Cardiac muscle cell (in vitro differentiated cells and primary cell): ENCODE data around the gene CASP9. TPM values are rescaled to one million over a fixed set of nuclear protein-coding genes. Genes with fewer than 3 reads are reported as not detected.
"Not testable (repeated sequence)": the region's sequence is repeated elsewhere in the genome, so short reads cannot be mapped to it uniquely, and the experiment has no call there.

Experiments used
- DNase-seq, 2 donors: peaks; one replicate each; pipeline versions ENCODE4 v3.0.0 to v3.0.0-alpha.2; 2010 to 2017; ENCODE audit warnings: low read depth in 1 of 2, low spot score in 1 of 2
- H3K27ac ChIP-seq: fragments of 200-600 bp; sonication (generic); 2 replicates; pipeline ENCODE4 v1.5.1; 2016
- H3K27me3 ChIP-seq: fragments of 200-600 bp; sonication (generic); 2 replicates; pipeline ENCODE4 v1.6.0; 2016; ENCODE audit warnings: control low read depth
- H3K36me3 ChIP-seq: fragments of 200-600 bp; sonication (generic); 2 replicates; pipeline ENCODE4 v1.5.1; 2016; ENCODE audit warnings: control low read depth
- H3K4me1 ChIP-seq: fragments of 200-600 bp; sonication (generic); 2 replicates; pipeline ENCODE4 v1.8.1; 2017; ENCODE audit warnings: low read depth, mild to moderate bottlenecking, mixed run types
- H3K4me3 ChIP-seq: fragments of 200-600 bp; sonication (generic); 2 replicates; pipeline ENCODE4 v1.5.1; 2016; ENCODE audit warnings: mild to moderate bottlenecking
- H3K9me3 ChIP-seq: fragments of 200-600 bp; sonication (generic); 2 replicates; pipeline ENCODE4 v1.5.1; 2017; ENCODE audit warnings: low read depth, mild to moderate bottlenecking, control low read depth
- polyA plus RNA-seq: library from polyadenylated mRNA; unstranded; fragments of >200 nt; fragmentation: Nextera tagmentation; extraction: Ambion mirVana; gene quantifications from 2 replicates; pipeline ENCODE4 v1.2.1, GENCODE V29; 2016
- total RNA-seq: library from RNA; depleted of rRNA; stranded (reverse); fragments of >200 nt; gene quantifications from 2 replicates; pipeline ENCODE4 v1.2.3, GENCODE V29; 2016
- TF ChIP-seq, protein P1 (sequence below): IDR thresholded peaks from 2 replicates; pipeline ENCODE4 v1.5.1; 2012; ENCODE audit warnings: low read depth, mild to moderate bottlenecking, low read length

The CASP9 gene
- total and polyA plus RNA-seq, 2 experiments from 2014 or later = 44.7 to 96.1 TPM

DNA sequence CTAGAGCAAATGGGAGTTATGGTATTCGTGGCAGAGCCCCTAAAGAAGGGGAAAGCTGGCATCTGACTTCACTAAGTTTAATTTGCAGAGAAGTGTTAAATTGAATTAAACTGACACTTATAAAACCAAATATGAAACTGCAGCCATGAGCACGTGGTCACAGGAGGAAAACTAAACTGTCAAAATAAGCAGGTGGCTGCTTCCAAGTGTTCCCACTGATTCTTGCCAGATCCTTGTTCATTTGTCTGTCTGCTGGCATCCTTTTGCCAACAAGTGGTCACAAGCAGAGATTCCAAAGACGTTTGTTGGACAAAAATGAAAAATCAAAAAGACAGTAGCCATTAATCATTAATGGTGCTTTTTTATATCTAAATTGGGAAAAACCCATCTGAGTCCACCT is 54.7 kb downstream of the CASP9 start:
- no peaks in the 10 kb centered on the region for H3K9me3 ChIP-seq
- H3K4me3 ChIP-seq = no peak overlapping the region
- H3K4me1 ChIP-seq = no peaks in the 10 kb centered on the region
- H3K36me3 ChIP-seq = no peaks in the 10 kb centered on the region
- H3K27ac ChIP-seq = no peak overlapping the region
- H3K27me3 ChIP-seq = no peaks in the 10 kb centered on the region
- TF ChIP-seq, protein P1, sequence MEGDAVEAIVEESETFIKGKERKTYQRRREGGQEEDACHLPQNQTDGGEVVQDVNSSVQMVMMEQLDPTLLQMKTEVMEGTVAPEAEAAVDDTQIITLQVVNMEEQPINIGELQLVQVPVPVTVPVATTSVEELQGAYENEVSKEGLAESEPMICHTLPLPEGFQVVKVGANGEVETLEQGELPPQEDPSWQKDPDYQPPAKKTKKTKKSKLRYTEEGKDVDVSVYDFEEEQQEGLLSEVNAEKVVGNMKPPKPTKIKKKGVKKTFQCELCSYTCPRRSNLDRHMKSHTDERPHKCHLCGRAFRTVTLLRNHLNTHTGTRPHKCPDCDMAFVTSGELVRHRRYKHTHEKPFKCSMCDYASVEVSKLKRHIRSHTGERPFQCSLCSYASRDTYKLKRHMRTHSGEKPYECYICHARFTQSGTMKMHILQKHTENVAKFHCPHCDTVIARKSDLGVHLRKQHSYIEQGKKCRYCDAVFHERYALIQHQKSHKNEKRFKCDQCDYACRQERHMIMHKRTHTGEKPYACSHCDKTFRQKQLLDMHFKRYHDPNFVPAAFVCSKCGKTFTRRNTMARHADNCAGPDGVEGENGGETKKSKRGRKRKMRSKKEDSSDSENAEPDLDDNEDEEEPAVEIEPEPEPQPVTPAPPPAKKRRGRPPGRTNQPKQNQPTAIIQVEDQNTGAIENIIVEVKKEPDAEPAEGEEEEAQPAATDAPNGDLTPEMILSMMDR = no peak
- no peak for DNase-seq

DNA sequence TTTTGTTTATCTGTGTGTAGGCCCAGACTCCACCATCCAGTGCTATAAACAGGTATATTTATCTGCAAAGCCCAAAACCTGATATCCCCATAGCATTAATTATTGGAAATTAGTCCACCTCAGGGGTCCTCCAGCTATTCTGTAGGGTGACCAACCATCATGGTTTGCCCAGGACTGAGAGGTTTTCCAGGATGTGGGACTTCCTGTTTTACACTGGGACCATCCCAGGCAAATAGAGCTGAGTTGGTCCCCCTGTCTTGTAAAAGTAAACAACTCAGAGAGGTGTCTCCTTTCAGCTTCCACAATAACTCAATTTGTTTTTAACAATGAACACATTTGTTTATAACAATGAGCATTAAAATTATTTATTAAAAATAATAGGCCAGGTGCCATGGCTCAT is 55.9 kb downstream of the CASP9 start:
- no peaks in the 10 kb centered on the region for H3K27me3 ChIP-seq
- H3K4me3 ChIP-seq = no peak overlapping the region
- no peak overlapping the region for H3K27ac ChIP-seq
- TF ChIP-seq, protein P1 = no peak
- peaks cover 6% of the 10 kb centered on the region for H3K4me1 ChIP-seq
- DNase-seq = no peak
- no peaks in the 10 kb centered on the region for H3K36me3 ChIP-seq
- H3K9me3 ChIP-seq = no peaks in the 10 kb centered on the region

DNA sequence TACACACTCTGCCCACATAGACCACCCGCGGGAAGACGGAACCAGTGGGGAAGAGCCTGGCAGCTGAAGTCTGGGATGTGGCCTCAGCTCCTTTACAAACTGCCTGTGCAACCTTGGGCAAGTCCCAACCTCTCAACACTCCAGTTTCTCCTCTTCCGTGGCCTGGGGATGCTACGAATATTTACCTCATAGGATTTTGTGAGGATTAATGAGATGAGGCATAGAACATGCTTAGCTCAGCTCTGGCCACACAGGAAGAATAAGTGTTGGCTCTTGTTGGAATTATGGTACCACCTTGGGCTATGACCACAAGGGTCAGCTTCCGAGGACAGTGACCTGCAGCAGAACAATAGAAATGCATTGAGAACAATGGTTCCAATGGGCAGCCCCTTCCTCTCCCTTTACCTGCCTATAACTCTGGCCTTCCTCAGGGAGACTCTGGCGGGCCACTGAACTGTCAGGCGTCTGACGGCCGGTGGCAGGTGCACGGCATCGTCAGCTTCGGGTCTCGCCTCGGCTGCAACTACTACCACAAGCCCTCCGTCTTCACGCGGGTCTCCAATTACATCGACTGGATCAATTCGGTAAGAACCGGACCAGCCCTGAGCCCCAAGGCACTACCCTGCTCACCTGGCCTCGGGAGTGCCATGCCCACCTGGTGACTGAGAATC is 56.9 kb downstream of the CASP9 start:
- H3K27me3 ChIP-seq, DNase-seq, H3K27ac ChIP-seq, H3K4me3 ChIP-seq, H3K36me3 ChIP-seq, H3K9me3 ChIP-seq: not testable (repeated sequence)
- peaks cover 11% of the 10 kb centered on the region for H3K4me1 ChIP-seq

DNA sequence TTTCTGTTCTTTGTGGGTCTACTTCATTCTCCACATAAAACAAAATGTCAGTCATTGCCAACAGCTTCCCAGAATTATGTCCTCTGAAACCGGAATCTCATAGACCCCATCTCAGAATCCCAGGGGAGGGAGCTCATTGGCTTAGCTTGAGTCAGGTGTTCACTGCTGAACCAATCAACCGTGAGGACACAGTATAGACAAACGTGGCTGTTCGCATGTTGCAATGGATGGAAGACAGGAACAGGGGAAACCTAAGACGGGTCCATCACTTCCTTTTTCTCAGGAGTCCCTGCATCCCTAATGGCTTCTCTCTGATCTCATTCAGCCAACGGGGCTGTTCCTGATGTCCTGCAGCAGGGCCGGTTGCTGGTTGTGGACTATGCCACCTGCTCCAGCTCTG is 58.3 kb downstream of the CASP9 start:
- Histone ChIP-seq H3K9me3 (no peaks in the 10 kb centered on the region), H3K4me1 (peaks cover 11% of the 10 kb centered on the region), H3K4me3 (no peak overlapping the region), H3K36me3 (no peaks in the 10 kb centered on the region), H3K27ac (no peak overlapping the region), H3K27me3 (no peaks in the 10 kb centered on the region)
- DNase-seq = no peak
- TF ChIP-seq, protein P1 = no peak

DNA sequence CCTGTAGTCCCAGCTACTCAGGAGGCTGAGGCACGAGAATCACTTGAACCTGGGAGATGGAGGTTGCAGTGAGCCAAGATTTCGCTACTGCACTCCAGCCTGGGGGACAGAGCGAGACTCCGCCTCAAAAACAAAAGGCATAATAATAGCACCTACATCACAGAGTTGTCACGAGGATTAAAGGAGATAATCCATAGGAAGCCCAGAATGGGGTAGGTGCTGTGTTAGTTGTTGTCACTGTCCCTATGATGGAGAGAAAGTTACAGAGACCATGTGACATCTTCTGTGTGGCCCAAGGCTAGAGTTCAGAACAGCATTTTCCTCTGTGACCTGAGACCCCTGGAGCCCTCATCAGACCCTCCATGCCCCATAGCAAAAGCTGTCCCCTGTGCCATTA is 60.1 kb downstream of the CASP9 start:
- DNase-seq, H3K27ac ChIP-seq, H3K4me3 ChIP-seq, H3K27me3 ChIP-seq, H3K36me3 ChIP-seq, H3K9me3 ChIP-seq: not testable (repeated sequence)
- peaks cover 14% of the 10 kb centered on the region for H3K4me1 ChIP-seq

DNA sequence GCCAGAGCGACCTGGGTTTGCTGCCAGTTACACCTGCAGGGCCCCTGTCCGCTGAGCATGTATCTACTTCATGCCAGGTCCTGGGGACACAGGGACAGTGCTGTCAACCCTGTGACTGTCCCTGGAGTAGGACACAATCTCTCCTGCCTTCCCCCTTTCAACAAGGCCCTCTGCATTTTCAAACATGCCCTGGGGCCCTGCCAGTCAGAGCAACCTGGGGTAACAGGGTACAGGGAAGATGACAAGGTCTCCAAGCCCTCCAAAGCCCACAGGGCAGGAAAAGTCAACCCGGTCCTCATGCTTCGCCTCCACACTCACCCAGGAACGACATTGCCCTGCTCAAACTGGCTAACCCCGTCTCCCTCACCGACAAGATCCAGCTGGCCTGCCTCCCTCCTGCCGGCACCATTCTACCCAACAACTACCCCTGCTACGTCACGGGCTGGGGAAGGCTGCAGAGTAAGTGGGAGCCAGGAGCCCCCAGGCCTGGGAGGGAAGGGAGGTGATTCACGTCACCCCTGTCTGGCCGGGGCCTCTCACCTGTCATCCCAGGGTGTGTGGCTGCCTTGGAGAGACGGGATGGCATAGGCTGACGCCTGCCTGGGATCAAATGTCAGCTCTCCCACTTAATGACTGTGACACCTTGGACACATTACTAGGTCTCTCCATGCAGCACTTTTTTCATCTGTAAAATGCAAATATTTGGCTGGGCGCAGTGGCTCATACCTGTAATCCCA is 60.8 kb downstream of the CASP9 start:
- peak in 1 of 2 donors; percentile 21 for DNase-seq
- H3K4me3 ChIP-seq, H3K36me3 ChIP-seq, H3K27me3 ChIP-seq, H3K9me3 ChIP-seq: not testable (repeated sequence)
- Histone ChIP-seq H3K27ac (peak overlapping the region; percentile 13), H3K4me1 (peaks cover 17% of the 10 kb centered on the region)

DNA sequence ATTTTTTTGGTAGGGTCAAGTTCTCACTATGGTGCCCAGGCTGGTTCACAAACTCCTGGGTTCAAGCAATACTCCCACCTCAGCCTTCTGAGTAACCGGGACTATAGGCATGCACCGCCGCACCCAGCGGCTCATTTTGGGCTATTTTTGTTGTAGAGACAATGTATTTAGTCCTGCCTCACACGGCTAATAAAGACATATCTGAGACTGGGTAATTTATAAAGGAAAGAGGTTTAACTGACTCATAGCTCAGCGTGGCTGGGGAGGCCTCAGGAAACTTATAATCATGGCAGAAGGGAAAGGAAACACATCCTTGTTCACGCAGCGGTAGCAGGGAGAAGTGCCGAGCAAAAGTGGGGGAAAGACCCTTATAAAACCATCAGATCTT is 63.3 kb downstream of the CASP9 start:
- H3K36me3 ChIP-seq = no peaks in the 10 kb centered on the region
- no peak for DNase-seq
- TF ChIP-seq, protein P1 = no peak
- H3K9me3 ChIP-seq = no peaks in the 10 kb centered on the region
- no peaks in the 10 kb centered on the region for H3K27me3 ChIP-seq
- no peak overlapping the region for H3K27ac ChIP-seq
- H3K4me1 ChIP-seq = peaks cover 20% of the 10 kb centered on the region
- no peak overlapping the region for H3K4me3 ChIP-seq
